NCI-H146 treated with DMSO at 0.1 percent for 48 hours (cell line): Measurements from ENCODE around the gene ITGA2.

Experiments
- DNase-seq: peaks from one replicate; lab custom pipeline; 2025; ENCODE audit not compliant: unreplicated experiment; lab: John Stamatoyannopoulos, UW

ITGA2 gene

DNA sequence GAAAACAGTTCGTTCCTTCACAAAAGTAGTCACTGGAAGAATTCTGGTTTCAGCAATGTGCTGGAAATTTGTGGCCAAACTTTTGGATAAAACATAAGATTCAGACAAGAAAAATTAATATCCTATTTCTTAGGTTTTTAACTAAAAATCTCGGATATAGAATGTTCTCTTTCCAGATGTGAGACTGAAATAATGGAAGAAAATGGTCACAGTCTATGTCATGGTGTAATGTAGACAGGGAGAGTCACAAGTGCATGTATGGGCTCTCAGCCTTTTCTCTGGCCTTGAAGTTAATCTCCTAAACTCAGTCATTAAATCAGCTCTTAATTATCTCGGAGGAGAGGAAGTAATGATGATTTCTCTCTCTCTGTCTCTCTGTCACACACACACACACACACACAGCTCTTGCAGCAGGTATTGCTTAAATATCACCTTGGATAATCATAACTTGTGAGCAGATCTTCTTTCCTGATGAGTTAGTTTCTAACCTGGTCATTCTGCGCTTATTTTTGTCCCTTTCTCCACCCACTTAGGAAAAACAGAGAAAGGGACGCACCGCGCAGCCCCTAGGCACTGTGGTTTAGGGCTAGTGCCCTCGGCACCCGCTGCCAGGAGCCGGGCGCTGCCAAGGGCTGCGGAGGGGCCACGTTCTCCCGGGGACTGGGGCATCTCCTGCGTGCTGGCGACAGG lies 672 bp upstream of the ITGA2 start:
- DNase-seq: no peak

DNA sequence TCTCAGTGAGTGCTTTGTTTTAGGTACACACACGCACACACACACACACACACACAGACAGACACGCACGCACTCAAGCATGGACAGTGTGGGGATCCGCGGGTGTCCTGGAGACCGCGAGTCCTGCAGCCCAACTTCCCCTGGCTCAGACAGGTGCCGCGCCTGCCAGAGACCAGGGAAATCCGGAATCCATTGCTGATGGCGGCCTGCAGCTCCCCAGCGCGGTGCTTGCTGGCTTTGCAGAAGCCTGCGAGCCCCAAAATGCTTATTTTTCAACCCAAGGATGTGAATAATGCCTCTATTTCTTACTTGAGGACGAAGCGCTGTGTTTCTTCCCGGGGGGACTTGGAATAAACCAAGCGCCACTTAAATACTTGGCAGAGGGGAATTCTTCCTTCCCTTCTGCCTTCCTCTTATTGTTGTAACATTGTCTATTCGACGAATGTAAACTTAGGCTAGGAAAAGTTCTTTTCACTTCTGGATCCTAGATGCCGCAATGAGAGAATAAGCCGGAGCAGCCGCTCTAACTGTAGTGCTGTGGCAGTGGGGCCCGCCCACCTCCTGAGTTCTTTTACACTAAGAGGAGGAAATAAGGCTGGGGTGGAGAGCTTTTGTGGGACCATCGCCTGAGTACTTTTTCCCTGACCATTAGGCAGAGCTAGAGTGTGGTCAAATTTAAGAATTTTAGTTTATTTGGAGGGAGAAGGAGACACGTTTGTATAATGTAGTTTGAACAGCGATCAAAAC lies 802 bp downstream of the ITGA2 start:
- DNase-seq: peak; percentile 18

DNA sequence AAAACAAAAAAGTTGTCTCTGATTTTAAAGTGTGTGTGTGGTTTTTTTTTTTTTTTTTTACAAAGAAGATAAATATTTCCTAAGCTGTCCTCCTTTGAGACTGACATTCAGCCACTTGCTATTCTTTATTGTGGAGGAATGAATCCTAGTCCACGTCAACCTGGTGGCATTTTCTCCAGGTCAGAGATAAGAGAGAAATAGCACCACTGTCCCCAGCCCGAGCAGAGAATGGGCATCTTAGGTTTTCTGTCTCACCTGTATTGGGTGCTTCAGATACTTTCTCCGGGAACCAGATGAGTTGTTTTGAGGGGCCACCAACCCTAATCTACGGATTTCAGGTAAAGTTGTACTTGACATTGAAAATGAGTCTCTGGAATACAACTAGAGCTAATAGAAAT lies 1.4 kb downstream of the ITGA2 start:
- no peak for DNase-seq

DNA sequence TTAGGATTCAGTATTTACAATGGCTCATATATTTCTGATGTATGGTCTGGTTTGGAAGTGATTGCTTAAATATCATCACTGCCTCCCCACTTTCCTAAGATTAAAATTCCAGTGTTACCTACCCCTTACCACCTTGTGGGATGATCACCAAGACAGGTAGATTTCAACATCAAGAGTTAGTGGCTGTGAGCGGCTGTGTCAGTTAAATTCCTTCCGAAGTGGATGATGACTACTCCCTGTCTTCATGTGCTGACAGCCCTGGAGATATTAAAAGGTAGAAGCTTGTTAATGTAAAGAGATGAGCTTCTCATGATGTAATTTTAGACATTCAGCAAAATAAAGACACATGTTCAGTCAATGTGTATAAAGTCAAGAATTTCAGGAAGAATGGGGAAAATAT lies 4.2 kb downstream of the ITGA2 start:
- DNase-seq: no peak

DNA sequence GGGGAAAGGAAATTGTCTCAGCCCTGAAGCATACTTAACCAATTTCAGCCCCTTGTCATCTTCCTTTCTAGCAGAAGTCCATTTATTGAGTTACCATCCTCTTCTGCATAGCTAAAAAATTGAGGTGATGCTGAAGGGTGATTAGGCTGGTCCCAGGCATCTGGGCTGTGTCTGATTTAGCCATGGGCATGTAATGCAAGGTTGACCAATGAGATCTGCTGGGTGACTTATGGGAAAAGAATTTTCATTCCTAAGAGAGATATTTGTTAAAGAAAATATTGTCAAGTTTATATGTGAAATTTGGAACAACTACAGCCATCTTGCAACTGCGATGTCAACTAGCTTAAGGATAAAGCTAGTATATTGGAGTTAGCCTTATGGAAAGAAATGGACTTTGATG lies 5.1 kb downstream of the ITGA2 start:
- no peak for DNase-seq

DNA sequence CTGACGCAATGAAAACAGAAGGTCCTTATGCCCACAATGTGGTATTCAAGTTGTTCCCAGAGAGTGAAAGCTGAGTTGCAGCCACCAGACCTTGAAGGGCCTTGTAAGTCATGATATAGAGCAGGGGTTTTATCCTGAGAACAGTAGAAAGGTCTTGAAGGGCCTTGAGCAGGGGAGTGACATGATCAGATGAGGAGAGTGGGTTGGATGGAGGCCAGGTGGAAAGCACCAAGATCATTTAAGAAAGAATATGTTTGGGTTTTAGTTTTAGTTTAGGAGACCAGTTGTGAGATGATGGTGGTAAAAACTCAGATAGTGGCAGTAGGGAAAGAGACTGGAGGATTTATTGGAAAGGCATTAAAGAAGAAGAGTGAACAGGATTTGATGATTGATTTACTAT lies 5.9 kb downstream of the ITGA2 start:
- no peak for DNase-seq

DNA sequence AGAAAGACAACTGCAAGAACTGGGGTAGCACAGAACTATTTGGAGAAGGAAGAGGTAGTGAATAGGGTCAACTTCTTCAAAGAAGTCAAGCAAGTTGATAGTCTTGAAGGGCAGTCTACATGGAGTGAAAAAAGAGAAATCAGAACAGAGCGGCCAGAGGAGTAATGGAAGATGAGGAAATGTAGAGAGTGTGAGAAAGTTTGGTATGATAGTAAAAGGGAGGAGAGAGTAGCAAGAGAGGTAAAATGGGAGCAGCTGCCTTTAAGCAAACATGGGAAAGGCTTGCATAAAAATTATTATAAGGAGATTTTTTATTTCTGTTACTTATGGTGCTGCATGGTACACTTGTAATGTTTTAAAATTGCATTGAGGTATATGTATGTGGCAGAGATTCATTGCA lies 6.8 kb downstream of the ITGA2 start:
- no peak for DNase-seq

DNA sequence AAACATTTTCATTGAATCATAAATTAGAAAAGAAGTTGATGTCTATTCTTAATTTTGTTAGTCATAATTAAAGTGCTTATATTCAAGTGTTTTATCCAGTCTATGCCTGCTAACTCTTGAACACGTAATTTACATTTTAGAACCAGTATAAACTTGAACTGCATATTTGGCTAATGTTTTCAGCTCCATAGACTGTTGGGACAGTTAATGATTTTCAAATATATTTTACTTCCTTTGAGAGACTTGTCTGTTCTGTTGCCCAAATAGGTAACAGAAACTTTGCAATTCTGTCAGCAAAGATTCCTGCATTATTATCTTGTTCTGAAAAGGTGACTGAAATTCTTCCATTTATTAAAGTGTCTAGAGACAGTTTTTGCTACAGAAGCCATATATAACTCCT lies 7.8 kb downstream of the ITGA2 start:
- no peak for DNase-seq

DNA sequence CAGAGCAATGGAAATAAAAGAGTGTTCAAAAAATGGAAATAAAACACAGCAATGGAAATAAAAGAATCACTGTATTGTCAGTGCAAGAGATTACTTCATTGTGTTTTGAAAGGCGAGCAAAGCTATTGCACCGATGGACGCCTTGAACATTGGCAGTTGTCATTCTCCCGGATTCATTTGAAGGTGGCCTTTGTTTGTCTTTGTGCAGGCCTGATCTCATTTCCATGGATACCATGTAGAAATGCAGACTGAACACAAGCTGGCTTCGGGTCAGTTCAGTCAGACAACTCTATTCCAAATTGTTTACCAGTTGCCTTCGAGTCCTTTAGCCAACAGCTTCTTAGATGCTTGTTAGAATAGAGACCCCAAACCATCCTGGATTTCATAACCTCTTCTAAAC lies 8.3 kb downstream of the ITGA2 start:
- DNase-seq: peak; percentile 45

DNA sequence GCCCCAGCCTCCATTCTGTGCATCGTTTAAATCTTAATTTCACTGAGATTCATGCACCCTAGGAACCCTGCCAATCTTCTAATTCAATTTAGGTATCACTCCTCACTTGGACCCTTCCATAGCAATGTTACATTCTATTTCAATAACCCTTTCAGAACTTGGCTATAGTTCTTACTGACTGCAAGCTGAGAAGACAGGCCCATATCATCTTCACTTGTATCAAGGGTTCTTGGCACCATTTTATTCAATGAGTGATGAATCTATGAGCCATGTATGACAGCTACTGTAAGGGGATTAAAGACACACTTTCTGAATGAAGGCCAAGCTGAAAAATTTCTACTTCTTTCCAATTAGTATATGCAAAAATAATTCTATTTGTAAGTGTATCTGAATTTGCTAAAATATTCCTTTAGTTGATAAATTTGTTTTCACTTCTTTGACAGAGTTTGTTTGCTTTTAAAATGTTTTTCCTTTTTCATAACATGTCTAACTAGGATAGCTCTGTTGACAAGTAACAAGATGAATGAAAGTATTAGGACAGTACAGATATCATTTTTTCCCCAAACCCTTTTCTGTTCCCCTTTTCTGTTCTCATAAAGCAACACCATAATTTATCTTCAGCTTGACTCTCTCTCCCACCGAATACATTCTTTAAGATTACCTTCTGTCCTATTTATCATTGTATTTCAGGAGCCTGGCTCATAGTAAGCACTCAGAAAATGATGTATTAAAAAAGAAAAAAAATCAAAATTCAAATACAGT lies 9.6 kb downstream of the ITGA2 start:
- no peak for DNase-seq

DNA sequence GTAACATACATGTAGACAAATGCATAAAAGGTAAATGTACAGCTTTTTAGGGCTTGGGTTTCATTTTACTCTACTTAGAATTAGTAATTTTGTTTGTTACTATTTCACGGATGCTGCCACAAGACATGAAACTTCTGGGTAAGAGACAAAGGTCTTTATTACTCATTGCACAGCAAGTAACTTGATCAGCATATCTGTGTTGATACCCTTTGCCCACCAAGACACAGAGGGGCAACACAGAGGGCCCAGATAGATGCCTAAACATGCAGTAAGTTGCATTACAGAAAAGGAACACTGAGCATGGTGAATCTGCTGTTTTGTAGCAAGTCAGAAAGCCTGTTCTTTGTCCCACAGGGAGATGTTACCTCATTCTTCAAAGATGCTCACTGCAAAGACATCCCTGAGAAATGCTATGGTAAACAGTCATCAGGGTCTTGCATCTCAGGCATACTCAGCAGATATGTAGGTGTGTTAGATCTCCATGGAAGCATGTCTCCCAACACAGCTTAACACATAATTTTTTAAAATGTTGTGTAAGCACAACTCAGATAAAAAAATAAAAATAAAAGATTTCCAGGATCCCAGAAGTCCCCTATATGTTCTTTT lies 10.3 kb downstream of the ITGA2 start:
- DNase-seq: no peak

DNA sequence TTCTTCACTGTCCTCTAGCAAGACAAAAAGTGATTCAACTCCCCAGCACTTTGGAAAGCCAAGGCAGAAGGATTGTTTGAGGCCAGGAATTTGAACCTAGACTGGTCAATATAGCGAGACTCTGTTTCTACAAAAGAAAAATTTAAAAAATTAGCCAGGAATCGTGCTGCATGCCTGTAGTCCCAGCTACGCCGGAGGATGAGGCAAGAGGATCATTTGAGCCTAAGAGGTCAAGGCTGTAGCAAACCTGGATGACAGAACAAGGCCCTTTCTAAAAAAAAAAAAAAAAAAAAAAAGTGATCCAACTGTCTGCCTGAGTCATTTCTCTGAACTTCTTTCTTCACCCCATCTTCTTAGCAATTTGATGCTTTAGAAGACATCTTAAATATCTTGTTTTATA lies 12.4 kb downstream of the ITGA2 start:
- no peak for DNase-seq

DNA sequence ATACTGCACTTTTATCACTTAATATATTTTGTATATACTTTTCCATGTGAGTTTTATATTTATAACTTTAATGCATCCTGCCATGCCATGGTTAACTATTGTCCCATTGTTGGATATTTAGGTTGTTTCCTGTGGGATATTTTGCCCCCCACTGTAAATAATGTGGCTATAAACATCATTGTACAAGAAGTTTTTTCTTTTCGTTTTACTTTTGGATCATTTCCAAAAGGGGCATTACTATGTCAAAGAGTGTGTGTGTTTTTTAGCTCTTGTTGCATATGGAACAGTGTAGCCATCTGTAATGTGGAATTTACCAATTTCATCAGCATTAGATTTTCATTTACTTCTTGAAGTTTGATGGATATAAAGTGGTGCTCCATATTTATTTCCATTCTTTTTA lies 13.3 kb downstream of the ITGA2 start:
- no peak for DNase-seq

DNA sequence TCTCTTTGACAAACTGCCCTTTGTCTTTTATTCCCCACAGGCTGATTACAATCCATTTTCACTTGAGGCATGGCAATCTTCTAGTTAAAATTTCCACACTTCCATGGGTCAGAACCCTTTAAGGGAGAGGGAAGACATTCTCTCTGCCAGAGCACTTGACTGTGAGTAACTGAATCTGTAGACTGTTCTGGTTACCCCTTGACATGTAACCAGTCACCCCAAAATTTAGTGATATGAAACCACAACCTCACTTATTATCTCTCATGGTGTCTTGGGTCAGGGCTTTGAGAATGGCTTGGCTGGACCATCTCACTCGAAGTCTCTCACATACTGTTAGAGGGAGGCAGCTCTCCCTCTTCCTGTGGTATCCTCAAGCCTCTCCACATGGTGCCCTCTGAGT lies 14.0 kb downstream of the ITGA2 start:
- no peak for DNase-seq

DNA sequence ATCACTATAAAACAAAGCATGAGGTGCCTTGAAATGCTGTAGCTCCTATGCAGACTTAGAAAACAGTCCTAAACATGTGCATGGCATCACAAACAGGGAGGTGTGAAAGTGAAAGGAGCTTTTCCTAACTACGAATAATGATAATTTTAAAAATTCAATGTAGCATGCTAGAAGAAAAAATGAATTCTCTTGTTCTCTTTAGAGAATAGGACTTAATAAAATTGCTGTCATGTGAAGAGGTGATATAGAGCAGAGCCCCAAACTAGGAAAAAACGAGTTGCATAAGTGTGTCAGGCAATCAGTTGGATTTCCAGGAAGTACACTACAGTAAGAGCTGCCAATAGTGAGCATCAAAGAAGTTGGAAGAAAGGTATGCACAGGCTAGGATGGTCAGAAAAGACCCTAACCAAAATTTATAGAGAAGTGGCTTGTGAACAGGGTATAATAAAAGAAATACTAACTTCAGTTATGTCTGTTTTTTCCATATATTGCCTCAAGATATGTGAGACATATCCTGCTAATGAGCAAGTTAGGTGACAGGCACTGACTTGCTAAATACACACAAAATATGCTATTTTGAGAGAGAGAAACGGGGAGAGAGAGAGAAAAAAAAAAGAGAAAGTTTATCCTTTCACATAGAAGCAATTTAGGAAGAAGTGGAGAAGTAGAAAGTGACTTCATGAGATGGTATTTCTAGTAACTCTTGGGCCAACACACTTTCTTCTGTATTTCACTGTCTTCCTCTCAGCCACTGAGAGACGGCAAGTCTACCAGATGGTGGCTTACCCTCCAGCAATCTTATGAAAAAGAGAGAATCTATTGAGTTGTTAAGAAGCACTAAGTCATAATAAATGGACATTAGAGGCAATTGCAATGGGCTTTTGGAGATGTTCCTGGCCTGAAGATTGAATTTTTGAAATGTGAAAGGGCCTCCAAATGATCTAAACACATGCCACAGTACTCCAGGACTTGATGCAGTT lies 18.0 kb downstream of the ITGA2 start:
- no peak for DNase-seq

DNA sequence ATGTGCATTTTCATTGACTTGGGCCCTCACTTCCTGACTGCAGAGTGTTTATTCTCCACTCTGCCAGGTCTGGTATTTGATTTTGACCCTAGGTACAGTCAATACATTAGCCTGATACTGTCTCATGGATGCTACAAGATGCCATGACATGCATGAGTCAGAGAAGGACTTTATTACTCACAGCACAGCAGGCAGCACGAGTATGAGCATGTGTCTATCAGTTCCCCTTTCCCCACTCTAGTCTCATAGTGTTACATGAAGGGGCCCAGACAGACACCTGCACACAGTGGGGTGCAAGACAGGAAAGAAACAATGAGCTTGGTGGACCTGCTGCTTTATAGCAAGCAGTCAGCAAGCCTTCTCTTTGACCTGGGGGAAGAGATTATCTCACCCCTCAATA lies 19.6 kb downstream of the ITGA2 start:
- peak; percentile 27 for DNase-seq

DNA sequence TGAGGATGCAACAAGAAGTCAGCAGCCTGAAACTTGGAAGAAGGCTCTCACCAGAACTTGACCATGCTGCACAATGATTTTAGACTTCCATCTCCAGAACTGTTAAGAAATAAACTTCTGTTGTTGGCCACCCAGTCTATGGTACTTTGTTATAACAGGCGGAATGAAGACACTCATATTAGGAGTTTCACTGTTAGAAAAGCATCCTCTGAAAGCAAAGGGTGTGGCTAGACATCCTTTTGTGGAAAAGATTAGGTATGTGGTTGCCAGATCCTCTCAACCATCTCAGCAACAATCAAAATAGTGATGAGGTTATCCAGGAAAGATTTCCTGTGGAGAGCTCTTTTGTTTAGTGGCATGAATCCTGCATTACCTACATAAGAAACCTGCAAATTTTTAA lies 20.7 kb downstream of the ITGA2 start:
- no peak for DNase-seq

DNA sequence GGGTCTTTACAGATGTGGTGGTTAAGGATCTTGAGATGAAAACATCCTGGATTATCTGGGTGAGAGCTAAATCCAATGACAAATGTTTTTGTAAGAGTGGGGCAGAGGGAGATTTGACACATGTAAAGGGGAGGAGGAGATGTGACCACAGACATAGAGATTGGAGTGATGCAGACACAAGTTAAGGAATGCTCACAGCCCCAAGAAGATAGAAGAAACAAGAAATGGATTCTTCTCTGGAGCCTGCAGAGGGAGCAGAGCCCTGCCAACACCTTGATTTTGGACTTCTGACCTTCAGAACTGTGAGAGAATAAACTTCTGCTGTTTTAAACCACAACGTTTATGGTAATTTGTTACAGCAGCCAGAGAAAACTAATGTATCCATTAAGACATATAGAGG lies 21.7 kb downstream of the ITGA2 start:
- DNase-seq: no peak

DNA sequence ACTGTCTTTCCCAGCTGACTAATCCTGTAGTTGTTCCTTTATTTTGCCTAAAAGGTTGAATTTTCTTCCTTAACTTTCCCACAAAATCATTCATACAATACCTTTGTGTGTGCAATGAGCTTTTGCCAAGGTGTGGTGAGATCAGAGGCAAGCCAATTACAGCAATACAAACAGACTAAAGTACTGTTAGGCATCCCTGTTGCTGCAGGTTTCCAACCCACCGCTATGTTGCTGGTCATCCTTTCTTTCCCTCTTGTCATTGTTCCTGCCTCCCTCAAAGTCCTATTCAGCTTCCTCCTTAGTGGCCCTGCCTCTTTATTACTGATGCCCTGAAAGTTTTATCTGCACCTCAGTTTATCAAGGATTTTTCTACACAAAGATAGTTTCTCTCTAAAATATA lies 22.1 kb downstream of the ITGA2 start:
- DNase-seq: peak; percentile 9

DNA sequence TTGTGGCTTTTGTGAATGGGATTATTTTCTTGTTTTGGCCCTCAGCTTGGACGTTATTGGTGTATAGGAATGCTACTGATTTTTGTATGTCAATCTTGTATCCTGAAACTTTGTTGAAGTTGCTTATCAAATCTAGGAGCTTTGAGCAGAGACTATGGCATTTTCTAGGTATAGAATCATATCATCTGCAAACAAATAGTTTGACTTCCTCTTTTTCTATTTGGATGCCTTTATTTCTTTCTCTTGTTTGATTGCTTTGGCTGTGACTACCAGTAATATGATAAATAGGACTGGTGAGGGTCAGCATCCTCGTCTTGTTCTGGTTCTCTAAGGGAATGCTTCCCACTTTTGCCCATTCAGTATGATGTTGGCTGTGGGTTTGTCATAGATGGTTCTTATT lies 24.7 kb downstream of the ITGA2 start:
- DNase-seq: no peak

DNA sequence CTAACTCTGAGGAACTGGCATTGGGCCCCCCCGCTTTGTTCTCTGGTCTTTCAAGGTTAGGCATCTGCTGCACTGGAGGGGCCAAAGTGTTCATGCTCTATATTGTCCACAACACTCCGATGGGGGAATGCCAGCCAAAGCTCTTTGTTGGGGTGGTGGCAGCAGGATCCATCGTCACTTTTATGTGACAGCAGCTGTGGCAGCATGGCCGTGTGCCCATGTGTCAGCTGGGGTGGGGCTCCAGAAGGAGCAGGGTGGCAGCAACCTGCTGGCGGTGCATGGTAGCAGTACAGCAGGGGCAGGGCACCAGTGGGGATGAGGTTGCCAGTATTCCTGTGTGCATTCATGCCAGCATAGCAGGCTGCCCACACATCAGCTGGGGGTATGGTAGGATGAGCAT lies 28.2 kb downstream of the ITGA2 start:
- no peak for DNase-seq
